ENCODE results near the gene SLC16A3. TPM values are rescaled to one million over a fixed set of nuclear protein-coding genes. Genes with fewer than 3 reads are reported as not detected.

SLC16A3 gene
- total and polyA plus RNA-seq, 2 donors (not counting 1 experiment from before 2014, with no cell fraction given) = 14.9 to 65.7 TPM

GRCh38 chr17:82225368-82226029, 3.3 kb upstream of the SLC16A3 start:
- Histone ChIP-seq H3K9me3 (ENCODE audit: control extremely low read depth in 1 of 3, control insufficient read depth in 2 of 3, insufficient read depth in 1 of 3, low read length in 2 of 3) (no peaks in the 10 kb centered on the region), H3K79me2 (ENCODE audit: control insufficient read depth, insufficient read depth, low read length) (no peaks in the 10 kb centered on the region), H3K36me3 (replicated peaks in 1 of 2; ENCODE audit: control extremely low read depth in 1 of 2, control insufficient read depth in 1 of 2, extremely low read depth in 1 of 2, insufficient read depth in 2 of 2, low read length in 1 of 2) (no peaks in the 10 kb centered on the region), H3K9ac (ENCODE audit: low read length) (no peak overlapping the region), H3K27me3 (replicated peaks in 1 of 4; ENCODE audit: control extremely low read depth in 1 of 4, control insufficient read depth in 3 of 4, insufficient read depth in 4 of 4, low read length in 3 of 4) (no peaks in the 10 kb centered on the region), H4K20me1 (ENCODE audit: control insufficient read depth, insufficient read depth, low read length, poor library complexity, severe bottlenecking) (peaks cover 15% of the 10 kb centered on the region), H2AFZ (ENCODE audit: insufficient read depth, low read depth, low read length, poor library complexity, severe bottlenecking) (no peak overlapping the region), H3K4me2 (replicated peaks; ENCODE audit: low read depth, low read length, poor library complexity, severe bottlenecking) (no peak overlapping the region), H3K4me3 (ENCODE audit: control extremely low read depth in 1 of 5, extremely low read depth in 1 of 5, insufficient read depth in 1 of 5, low read depth in 2 of 5, low read length in 4 of 5) (no peak overlapping the region), H3K4me1 (ENCODE audit: control insufficient read depth in 2 of 2, insufficient read depth in 2 of 2, low read length in 2 of 2) (peaks cover 20 to 22% of the 10 kb centered on the region in 2 donors), H3K27ac (ENCODE audit: low read length in 2 of 2) (no peak overlapping the region)
- CTCF ChIA-PET = interaction anchor here (1.1 kb wide), 1 partner anchor 96 kb away, joined by 3 read pairs; no protein-coding TSS in a partner anchor
- POLR2A ChIA-PET = no interaction called here
- ATAC-seq (ENCODE audit: low read depth) (no peak), DNase-seq (no peak)
- intact Hi-C loops (cut with micrococcal nuclease) = no loop called here
- peaks cover 15% of the 10 kb centered on the region for H3K4me1 Mint-ChIP-seq
- H3K27ac Mint-ChIP-seq = no peak overlapping the region
- H3K4me3 Mint-ChIP-seq = no peak overlapping the region
- 93% methylated on average over 23 of the region's 24 CpGs for WGBS (ENCODE audit: insufficient coverage)
- H3K9me3 Mint-ChIP-seq (ENCODE audit: insufficient read depth) = no peaks in the 10 kb centered on the region
- TF ChIP-seq EZH2 (IDR thresholded peaks at IDR 0.05; ENCODE audit: borderline replicate concordance, insufficient read depth, low read depth, low read length, poor library complexity, severe bottlenecking) (no peak), CTCF (IDR thresholded peaks at IDR 0.05) (no peak)
- H3K27me3 Mint-ChIP-seq = no peaks in the 10 kb centered on the region

- no peaks in the 10 kb centered on the region for H3K36me3 ChIP-seq (replicated peaks in 1 of 2; ENCODE audit: control extremely low read depth in 1 of 2, control insufficient read depth in 1 of 2, extremely low read depth in 1 of 2, insufficient read depth in 2 of 2, low read length in 1 of 2)
- ATAC-seq (ENCODE audit: low read depth) (no peak), DNase-seq (no peak)
- peaks cover 19% of the 10 kb centered on the region for H4K20me1 ChIP-seq (ENCODE audit: control insufficient read depth, insufficient read depth, low read length, poor library complexity, severe bottlenecking)
- H3K79me2 ChIP-seq (ENCODE audit: control insufficient read depth, insufficient read depth, low read length) = no peaks in the 10 kb centered on the region
- CTCF ChIA-PET = interaction anchor here (1.1 to 1.3 kb wide), 2 partner anchors 9 to 95 kb away, joined by 3 read pairs; no protein-coding TSS in a partner anchor
- H3K4me1 ChIP-seq (ENCODE audit: control insufficient read depth in 2 of 2, insufficient read depth in 2 of 2, low read length in 2 of 2) = peaks cover 23 to 27% of the 10 kb centered on the region in 2 donors
- H3K4me3 ChIP-seq (ENCODE audit: control extremely low read depth in 1 of 5, extremely low read depth in 1 of 5, insufficient read depth in 1 of 5, low read depth in 2 of 5, low read length in 4 of 5) = no peak overlapping the region
- POLR2A ChIA-PET = interaction anchor here (0.6 kb wide), 1 partner anchor 11 kb away, joined by 3 read pairs; no protein-coding TSS in a partner anchor
- H3K4me3 Mint-ChIP-seq = no peak overlapping the region
- H3K27ac Mint-ChIP-seq = peak overlapping the region; percentile 72
- intact Hi-C loops (cut with micrococcal nuclease) = no loop called here
- 91% methylated on average over 13 of the region's 15 CpGs for WGBS (ENCODE audit: insufficient coverage)
- no peaks in the 10 kb centered on the region for H3K9me3 Mint-ChIP-seq (ENCODE audit: insufficient read depth)
- no peaks in the 10 kb centered on the region for H3K27me3 ChIP-seq (replicated peaks in 1 of 4; ENCODE audit: control extremely low read depth in 1 of 4, control insufficient read depth in 3 of 4, insufficient read depth in 4 of 4, low read length in 3 of 4)
- no peaks in the 10 kb centered on the region for H3K27me3 Mint-ChIP-seq
- no peak overlapping the region for H3K27ac ChIP-seq (ENCODE audit: low read length in 2 of 2)
- H3K4me1 Mint-ChIP-seq = peaks cover 15% of the 10 kb centered on the region
- no peak overlapping the region for H2AFZ ChIP-seq (ENCODE audit: insufficient read depth, low read depth, low read length, poor library complexity, severe bottlenecking)
- H3K9me3 ChIP-seq (ENCODE audit: control extremely low read depth in 1 of 3, control insufficient read depth in 2 of 3, insufficient read depth in 1 of 3, low read length in 2 of 3) = no peaks in the 10 kb centered on the region
- no peak overlapping the region for H3K4me2 ChIP-seq (replicated peaks; ENCODE audit: low read depth, low read length, poor library complexity, severe bottlenecking)
- TF ChIP-seq CTCF (IDR thresholded peaks at IDR 0.05) = no peak
- no peak for TF ChIP-seq EZH2 (IDR thresholded peaks at IDR 0.05; ENCODE audit: borderline replicate concordance, insufficient read depth, low read depth, low read length, poor library complexity, severe bottlenecking)
- no peak overlapping the region for H3K9ac ChIP-seq (ENCODE audit: low read length)
Measured at GRCh38 chr17:82226146-82226808, 2.6 kb upstream of the SLC16A3 start.

Measured in B cell (primary cell).